ENCODE measurements around the gene PNLIPRP3. TPM values are rescaled to one million over a fixed set of nuclear protein-coding genes. Genes with fewer than 3 reads are reported as not detected.

PNLIPRP3 gene
- total and polyA plus RNA-seq, 2 of the 4 experiments (the other 2 are of a cell fraction) = not detected

DNA sequence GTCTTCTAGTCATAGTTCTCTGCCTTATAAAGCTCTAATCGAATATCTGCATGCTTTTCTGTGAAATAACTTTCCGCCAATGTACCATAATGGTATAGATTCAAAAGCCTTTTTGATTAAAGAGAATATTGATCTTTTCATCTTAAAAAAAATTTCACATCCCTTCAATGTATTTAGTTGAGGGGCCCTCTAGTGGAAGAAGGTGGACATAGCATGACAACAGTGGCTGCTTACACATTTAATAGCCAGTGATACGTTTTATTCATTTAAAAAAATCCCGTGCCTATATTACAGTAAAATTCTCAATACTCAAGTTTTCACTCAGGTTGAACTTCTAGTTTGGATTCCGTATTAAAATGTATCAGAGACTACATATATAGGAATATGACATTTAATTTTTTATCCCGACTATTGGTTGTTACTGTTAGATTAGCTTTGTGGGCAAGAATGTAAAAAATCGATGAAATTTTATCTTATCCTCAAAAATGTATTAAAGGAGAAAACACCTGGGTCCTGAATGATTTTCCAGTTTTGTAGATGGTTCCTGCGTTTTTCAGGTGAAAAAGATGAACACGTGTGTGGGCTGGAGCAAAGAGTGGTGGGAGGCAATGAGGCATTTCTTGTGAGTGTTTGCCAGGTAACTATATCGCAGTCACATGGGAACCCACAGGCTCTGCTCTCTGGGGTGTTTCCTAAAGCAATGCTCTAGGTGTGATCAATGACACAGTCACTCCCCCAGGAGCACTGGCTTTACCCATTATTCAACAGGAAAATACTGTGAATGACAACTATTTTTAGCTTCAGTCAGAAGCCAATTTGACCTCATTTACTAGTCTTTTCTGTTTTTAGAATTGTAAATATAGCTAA, 94.0 kb downstream of the PNLIPRP3 start:
- no peaks in the 10 kb centered on the region for H3K9me1 ChIP-seq (ENCODE audit: insufficient read depth, low read length)
- H2AK5ac ChIP-seq (ENCODE audit: low read depth, low read length) = no peak overlapping the region
- DNase-seq (peak; percentile 52), ATAC-seq (ENCODE audit: low read depth) (peak; percentile 75)
- ChIA-PET POLR2A (ENCODE audit: unreplicated experiment) (no interaction called here), CTCF (interaction anchor here (1.1 to 1.8 kb wide), 4 partner anchors 10 to 20 kb away, joined by 3 to 7 read pairs (median 3); no protein-coding TSS in a partner anchor)
- no peak overlapping the region for H3K9ac ChIP-seq (ENCODE audit: low read depth, low read length)
- H3K27ac ChIP-seq (ENCODE audit: insufficient read depth, low read length) = no peak overlapping the region
- no peak overlapping the region for H2BK20ac ChIP-seq (ENCODE audit: low read depth, low read length)
- TF ChIP-seq MAFK (IDR thresholded peaks at IDR 0.05; ENCODE audit: low read depth, low read length) = no peak
- TF ChIP-seq NFE2L2 (IDR thresholded peaks at IDR 0.05; ENCODE audit: low read depth, low read length) = no peak
- TF ChIP-seq POLR2A (IDR thresholded peaks at IDR 0.05; ENCODE audit: low read depth, low read length) = no peak
- TF ChIP-seq, protein P1, sequence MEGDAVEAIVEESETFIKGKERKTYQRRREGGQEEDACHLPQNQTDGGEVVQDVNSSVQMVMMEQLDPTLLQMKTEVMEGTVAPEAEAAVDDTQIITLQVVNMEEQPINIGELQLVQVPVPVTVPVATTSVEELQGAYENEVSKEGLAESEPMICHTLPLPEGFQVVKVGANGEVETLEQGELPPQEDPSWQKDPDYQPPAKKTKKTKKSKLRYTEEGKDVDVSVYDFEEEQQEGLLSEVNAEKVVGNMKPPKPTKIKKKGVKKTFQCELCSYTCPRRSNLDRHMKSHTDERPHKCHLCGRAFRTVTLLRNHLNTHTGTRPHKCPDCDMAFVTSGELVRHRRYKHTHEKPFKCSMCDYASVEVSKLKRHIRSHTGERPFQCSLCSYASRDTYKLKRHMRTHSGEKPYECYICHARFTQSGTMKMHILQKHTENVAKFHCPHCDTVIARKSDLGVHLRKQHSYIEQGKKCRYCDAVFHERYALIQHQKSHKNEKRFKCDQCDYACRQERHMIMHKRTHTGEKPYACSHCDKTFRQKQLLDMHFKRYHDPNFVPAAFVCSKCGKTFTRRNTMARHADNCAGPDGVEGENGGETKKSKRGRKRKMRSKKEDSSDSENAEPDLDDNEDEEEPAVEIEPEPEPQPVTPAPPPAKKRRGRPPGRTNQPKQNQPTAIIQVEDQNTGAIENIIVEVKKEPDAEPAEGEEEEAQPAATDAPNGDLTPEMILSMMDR (conservative IDR thresholded peaks at IDR 0.05; ENCODE audit: low read depth, low read length) = peak; percentile 66
- no peak for TF ChIP-seq FOS (IDR thresholded peaks at IDR 0.05; ENCODE audit: low read depth, low read length)
- TF ChIP-seq CHD1 (IDR thresholded peaks at IDR 0.05; ENCODE audit: low read depth, low read length) = no peak
- no peak for TF ChIP-seq RAD21 (IDR thresholded peaks at IDR 0.05; ENCODE audit: low read length)
- no peak for TF ChIP-seq SMC3 (IDR thresholded peaks at IDR 0.05; ENCODE audit: low read depth, low read length)
- H3K23ac ChIP-seq (ENCODE audit: low read depth, low read length) = no peak overlapping the region
- no peaks in the 10 kb centered on the region for H3K9me3 ChIP-seq (ENCODE audit: control insufficient read depth, insufficient read depth, low read length)
- no peak overlapping the region for H3K56ac ChIP-seq (ENCODE audit: extremely low read depth, insufficient read depth, low read length)
- intact Hi-C loops (cut with micrococcal nuclease) = loop anchor here (2.0 to 5.0 kb wide), 2 partner anchors 77 to 266 kb away; no protein-coding TSS in a partner anchor
- no peak overlapping the region for H3K4me3 ChIP-seq (ENCODE audit: insufficient read depth, low read depth, low read length)
- no peak overlapping the region for H2BK15ac ChIP-seq (ENCODE audit: low read depth, low read length)
- no peaks in the 10 kb centered on the region for H3K79me1 ChIP-seq (ENCODE audit: low read depth in 1 of 2, low read length in 2 of 2)
- no CpG with 5 or more reads among the region's 10 CpGs for WGBS, 2 experiments (ENCODE audit: extremely low coverage in 2 of 2, insufficient read length in 1 of 2)
- H3K4me1 ChIP-seq (ENCODE audit: control insufficient read depth, insufficient read depth, low read length) = no peaks in the 10 kb centered on the region
- no peak overlapping the region for H2AFZ ChIP-seq (replicated peaks; ENCODE audit: low read length, poor library complexity)
- no peak overlapping the region for H3K4me2 ChIP-seq (ENCODE audit: low read depth, low read length)
- no TSS peak for BruUV-seq (replicated peaks)
- H3K27me3 ChIP-seq (ENCODE audit: control insufficient read depth, insufficient read depth, low read length) = no peaks in the 10 kb centered on the region
- H3K18ac ChIP-seq (ENCODE audit: low read depth, low read length) = no peak overlapping the region
- H3K14ac ChIP-seq (replicated peaks; ENCODE audit: low read depth, low read length) = no peak overlapping the region
- H4K20me1 ChIP-seq (ENCODE audit: insufficient read depth, low read length) = no peaks in the 10 kb centered on the region
- H3K36me3 ChIP-seq (ENCODE audit: control insufficient read depth, insufficient read depth, low read length) = no peaks in the 10 kb centered on the region
- H2BK5ac ChIP-seq (ENCODE audit: low read depth, low read length, poor library complexity, severe bottlenecking) = no peak overlapping the region
- H4K8ac ChIP-seq (ENCODE audit: low read depth in 2 of 2, low read length in 2 of 2) = no peak overlapping the region
- H4K91ac ChIP-seq (ENCODE audit: insufficient read depth, low read depth, low read length) = no peak overlapping the region
- no peak overlapping the region for H2BK120ac ChIP-seq (ENCODE audit: low read depth, low read length)
- in situ Hi-C loops (cut with MboI; ENCODE audit: low sequenced_read_pairs) = no loop called here
- H4K5ac ChIP-seq (ENCODE audit: low read depth, low read length) = no peak overlapping the region
- dilution Hi-C loops (cut with HindIII; ENCODE audit: low sequenced_read_pairs, unreplicated experiment) = no loop called here
- no peak overlapping the region for H2AK9ac ChIP-seq (replicated peaks; ENCODE audit: low read depth, low read length, poor library complexity)
- no peak overlapping the region for H3K4ac ChIP-seq (ENCODE audit: low read depth, low read length)
